GM18870 (cell line): Measurements from ENCODE around the gene UQCC2.

ENCODE experiments used
- ATAC-seq: cut with Tn5 transposase; IDR thresholded peaks from one replicate; pipeline ENCODE4 v1.9.1; 2021; ENCODE audit warnings: moderate library complexity; ENCODE audit not compliant: unreplicated experiment

The UQCC2 gene

GRCh38 chr6:33725891-33726673 is 14.6 kb upstream of the UQCC2 start:
- ATAC-seq, result no peak

- no peak for ATAC-seq
Observed at GRCh38 chr6:33725222-33725621, 13.7 kb upstream of the UQCC2 start.

GRCh38 chr6:33724102-33725023 is 12.9 kb upstream of the UQCC2 start:
- no peak for ATAC-seq

GRCh38 chr6:33723371-33724085 is 12.0 kb upstream of the UQCC2 start:
- ATAC-seq, result no peak

GRCh38 chr6:33722103-33722623 is 10.7 kb upstream of the UQCC2 start:
- no peak for ATAC-seq

GRCh38 chr6:33721508-33721907 is 10.0 kb upstream of the UQCC2 start:
- no peak for ATAC-seq

GRCh38 chr6:33720998-33721397 is 9.5 kb upstream of the UQCC2 start:
- no peak for ATAC-seq

- ATAC-seq, result no peak
Observed at GRCh38 chr6:33719326-33719987, 8.0 kb upstream of the UQCC2 start.

- ATAC-seq, result no peak
Observed at GRCh38 chr6:33718713-33719112, 7.2 kb upstream of the UQCC2 start.

GRCh38 chr6:33717934-33718455 is 6.5 kb upstream of the UQCC2 start:
- ATAC-seq, result no peak

GRCh38 chr6:33716890-33717632 is 5.6 kb upstream of the UQCC2 start:
- no peak for ATAC-seq

GRCh38 chr6:33716379-33716778 is 4.9 kb upstream of the UQCC2 start:
- ATAC-seq, result no peak

GRCh38 chr6:33714385-33715040 is 3.0 kb upstream of the UQCC2 start:
- no peak for ATAC-seq

- no peak for ATAC-seq
Observed at GRCh38 chr6:33713786-33714185, 2.3 kb upstream of the UQCC2 start.

GRCh38 chr6:33712914-33713313 is 1.4 kb upstream of the UQCC2 start:
- no peak for ATAC-seq

- no peak for ATAC-seq
Observed at GRCh38 chr6:33710296-33711121, 991 bp downstream of the UQCC2 start.

- ATAC-seq, result no peak
Observed at GRCh38 chr6:33709605-33710295, 1.8 kb downstream of the UQCC2 start.
